HCT116 (cell line): Measurements from ENCODE around the gene LYPD5. TPM values are rescaled to one million over a fixed set of nuclear protein-coding genes. Genes with fewer than 3 reads are reported as not detected.
A peak's percentile ranks its signal among the peaks of the same experiment; 100 is the strongest.

Experiments
- ATAC-seq: fragments of 200-7000 bp; cut with Tn5 transposase; 2 replicates; pipeline ENCODE4 v1.9.1; 2020; ENCODE audit warnings: mild to moderate bottlenecking, moderate library complexity
- BruUV-seq: library from RNA; stranded (reverse); fragments of 400-500 nt; replicated peaks from 2 replicates; lab custom pipeline; 2021; lab: Mats Ljungman, UMichigan
- CTCF ChIA-PET: fragments of 300-600 bp; sonication (Branson Sonifier 250); formaldehyde crosslinking; loops from one replicate; lab custom pipeline; 2021; ENCODE audit warnings: antibody characterized with exemption; lab: Charles Lee
- POLR2A ChIA-PET: fragments of 300-600, 350-600 bp; sonication (Branson Sonifier 250); formaldehyde crosslinking; loops from one replicate; lab custom pipeline; 2021; ENCODE audit warnings: antibody characterized with exemption; lab: Charles Lee
- RAD21 ChIA-PET, 2 experiments: fragments of 300-600 bp; sonication (Branson Sonifier 250); formaldehyde crosslinking; loops; one replicate each; lab custom pipeline; 2023; ENCODE audit warnings: low total read pairs in 2 of 2; ENCODE audit not compliant: uncharacterized antibody in 2 of 2, unreplicated experiment in 2 of 2, low non-redundant PET in 1 of 2; lab: Charles Lee
- DNase-seq: peaks from one replicate; pipeline ENCODE4 v3.0.0-alpha.2; 2010; ENCODE audit warnings: low read depth, low spot score
- H2AFZ ChIP-seq: fragments of 200-600 bp; shearing (Covaris generic), sonication (generic); 2 replicates; pipeline ENCODE4 v1.6.1; 2017; ENCODE audit warnings: low read depth, mixed run types, mixed read lengths, antibody characterized with exemption, low read length; ENCODE audit not compliant: poor library complexity, severe bottlenecking
- H3K27ac ChIP-seq: 2 replicates; pipeline ENCODE4 v1.5.1; 2012; ENCODE audit warnings: low read depth, low read length
- H3K27me3 ChIP-seq: fragments of 200-600 bp; sonication (generic); 2 replicates; pipeline ENCODE4 v1.6.1; 2016; ENCODE audit warnings: mixed run types, low read length, mixed read lengths; ENCODE audit not compliant: insufficient read depth
- H3K36me3 ChIP-seq, 2 experiments: fragments of 200-500 bp in 1 of 2; fragments of 200-600 bp in 1 of 2; sonication (Bioruptor generic) in 1 of 2; sonication (generic) in 1 of 2; 2 replicates each; pipeline versions ENCODE4 v1.5.1 to v1.6.1; 2014 to 2016; ENCODE audit warnings: low read length in 2 of 2, inconsistent platforms in 1 of 2, mixed read lengths in 1 of 2, mixed run types in 1 of 2; ENCODE audit not compliant: insufficient read depth in 2 of 2, control insufficient read depth in 1 of 2
- H3K4me1 ChIP-seq, 2 experiments: fragments of 200-600 bp in 1 of 2; sonication (generic) in 1 of 2; 2 replicates each; pipeline versions ENCODE4 v1.5.1 to v1.6.1; 2012 to 2017; ENCODE audit warnings: low read length in 2 of 2, inconsistent platforms in 1 of 2, mild to moderate bottlenecking in 1 of 2, mixed read lengths in 1 of 2, mixed run types in 1 of 2, moderate library complexity in 1 of 2; ENCODE audit not compliant: insufficient read depth in 2 of 2, control insufficient read depth in 1 of 2
- H3K4me2 ChIP-seq: fragments of 200-600 bp; sonication (generic); 2 replicates; pipeline ENCODE4 v1.6.1; 2017; ENCODE audit warnings: mixed run types, low read length, mixed read lengths
- H3K4me3 ChIP-seq, 2 experiments: fragments of 200-600 bp in 1 of 2; sonication (generic) in 1 of 2; replicated peaks in 1 of 2; 2 replicates each; pipeline ENCODE4 v1.5.1; 2011 to 2016; ENCODE audit warnings: low read length in 2 of 2, control low read depth in 1 of 2, low read depth in 1 of 2, mild to moderate bottlenecking in 1 of 2, mixed read lengths in 1 of 2, mixed run types in 1 of 2
- H3K79me2 ChIP-seq: fragments of 200-600 bp; sonication (generic); 2 replicates; pipeline ENCODE4 v1.6.1; 2017; ENCODE audit warnings: mild to moderate bottlenecking, mixed run types, low read length, moderate library complexity, mixed read lengths; ENCODE audit not compliant: insufficient read depth
- H3K9ac ChIP-seq: fragments of 200-600 bp; sonication (generic); 2 replicates; pipeline ENCODE4 v1.6.1; 2016; ENCODE audit warnings: low read length, mixed read lengths
- H3K9me2 ChIP-seq: fragments of 200-600 bp; sonication (generic), shearing (Covaris generic); 2 replicates; pipeline ENCODE4 v1.6.1; 2017; ENCODE audit warnings: mixed run types, mild to moderate bottlenecking, moderate library complexity; ENCODE audit not compliant: insufficient read depth
- H3K9me3 ChIP-seq, 2 experiments: fragments of 200-500 bp in 1 of 2; fragments of 200-600 bp in 1 of 2; sonication (Bioruptor generic) in 1 of 2; sonication (generic) in 1 of 2; 2 replicates each; pipeline ENCODE4 v1.6.1; 2014 to 2017; ENCODE audit warnings: low read length in 2 of 2, mixed read lengths in 2 of 2, inconsistent platforms in 1 of 2, low read depth in 1 of 2, mild to moderate bottlenecking in 1 of 2, mixed run types in 1 of 2, moderate library complexity in 1 of 2; ENCODE audit not compliant: control insufficient read depth in 1 of 2, insufficient read depth in 1 of 2
- H4K20me1 ChIP-seq: fragments of 200-600 bp; sonication (generic), shearing (Covaris generic); 2 replicates; pipeline ENCODE4 v1.6.1; 2017; ENCODE audit warnings: mixed run types, mild to moderate bottlenecking, moderate library complexity; ENCODE audit not compliant: insufficient read depth
- CEBPB ChIP-seq: IDR thresholded peaks from 2 replicates; pipeline ENCODE4 v1.6.1; 2012; ENCODE audit warnings: low read depth
- EZH2 ChIP-seq: fragments of 200-600 bp; sonication (generic); IDR thresholded peaks from 2 replicates; pipeline ENCODE4 v1.6.1; 2017; ENCODE audit warnings: antibody characterized with exemption, mixed run types
- POLR2AphosphoS5 ChIP-seq: IDR thresholded peaks from 2 replicates; pipeline ENCODE4 v1.6.1; 2011; ENCODE audit warnings: mild to moderate bottlenecking, low read depth, low read length, moderate library complexity
- RAD21 ChIP-seq: IDR thresholded peaks from 2 replicates; pipeline ENCODE4 v1.6.1; 2012; ENCODE audit warnings: low read depth, mild to moderate bottlenecking
- SRF ChIP-seq: IDR thresholded peaks from 2 replicates; pipeline ENCODE4 v1.6.1; 2012; ENCODE audit warnings: low read depth
- intact Hi-C: fragments of 100-400 bp; cut with micrococcal nuclease; formaldehyde crosslinking; loops from 2 replicates; pipeline ENCODE4 v1.10.0; 2022
- total RNA-seq: library from RNA; stranded (reverse); gene quantifications from one replicate; pipeline ENCODE4 v1.2.1, GENCODE V29; 2021; ENCODE audit not compliant: unreplicated experiment
- TF ChIP-seq, protein P1 (sequence below), 3 experiments: fragments of 200-600 bp in 1 of 3; sonication (generic) in 1 of 3; IDR thresholded peaks in 2 of 3; conservative IDR thresholded peaks in 1 of 3; 2 replicates each; pipeline ENCODE4 v1.5.1; 2012 to 2017; ENCODE audit warnings: low read depth in 2 of 3, low read length in 2 of 3, antibody characterized with exemption in 1 of 3, borderline replicate concordance in 1 of 3, control low read depth in 1 of 3, mild to moderate bottlenecking in 1 of 3, mixed read lengths in 1 of 3, mixed run types in 1 of 3, moderate library complexity in 1 of 3; ENCODE audit not compliant: insufficient read depth in 1 of 3

The LYPD5 gene
- total RNA-seq, 1 experiment from 2014 or later = 7.6 TPM

DNA sequence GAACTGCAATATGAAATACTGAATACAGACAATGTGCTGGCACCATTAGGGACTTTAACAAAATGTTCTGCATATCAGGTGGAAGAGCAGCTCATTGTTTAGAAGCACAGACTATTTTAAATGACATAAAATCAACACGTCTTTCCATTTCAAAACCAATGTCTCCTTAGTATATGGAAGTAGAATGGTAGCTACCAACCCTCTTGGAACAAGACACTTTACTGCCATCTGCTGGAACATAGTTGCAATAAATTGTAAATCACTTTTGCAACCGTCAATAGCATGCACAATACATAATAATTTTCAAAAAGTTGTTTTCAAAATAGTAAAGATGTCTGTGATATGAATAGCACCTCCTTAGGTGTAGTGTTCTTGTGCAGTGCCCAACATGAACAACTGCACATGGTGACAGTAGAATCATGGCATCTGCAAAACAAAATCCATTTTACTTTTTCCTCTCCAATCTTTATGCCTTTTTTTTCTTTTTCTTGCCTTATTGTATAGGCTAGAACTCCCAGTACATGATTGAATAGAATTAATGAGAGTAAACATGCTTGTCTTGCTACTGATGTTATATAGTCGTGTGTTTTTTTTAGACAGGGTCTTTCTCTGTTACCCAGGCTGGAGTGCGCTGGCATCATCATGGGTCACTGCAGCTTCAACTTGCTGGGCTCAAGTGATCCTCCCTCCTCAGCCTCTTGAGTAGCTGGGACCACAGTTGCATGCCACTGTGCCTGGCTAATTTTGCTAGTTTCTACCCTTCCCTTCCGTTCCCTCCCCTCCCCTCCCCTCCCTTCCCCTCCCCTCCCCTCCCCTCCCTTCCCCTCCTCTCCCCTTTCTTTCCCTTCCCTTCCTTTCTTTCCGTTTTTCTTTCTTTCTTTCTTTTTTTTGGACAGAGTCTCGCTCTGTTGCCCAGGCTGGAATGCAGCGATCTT, 7.8 kb upstream of the LYPD5 start:
- Histone ChIP-seq H3K9me3 (no peaks in the 10 kb centered on the region), H3K27me3 (no peaks in the 10 kb centered on the region), H3K79me2 (no peaks in the 10 kb centered on the region), H3K4me2 (no peak overlapping the region), H3K9ac (no peak overlapping the region), H3K27ac (no peak overlapping the region), H4K20me1 (no peaks in the 10 kb centered on the region), H3K9me2 (no peaks in the 10 kb centered on the region), H3K4me1 (peaks cover 0 to 6% of the 10 kb centered on the region in 2 experiments; a peak in 1 of 4 replicates), H3K36me3 (no peaks in the 10 kb centered on the region), H2AFZ (peak overlapping the region; percentile 89), H3K4me3 (no peak overlapping the region)
- ChIA-PET CTCF (interaction anchor here (1.0 to 3.8 kb wide), 18 partner anchors 9 to 363 kb away, joined by 3 to 69 read pairs (median 6); partner anchors contain the start of genes ZNF283 and ZNF576), POLR2A (interaction anchor here (0.7 to 1.2 kb wide), 4 partner anchors 44 to 214 kb away, joined by 3 to 6 read pairs (median 4); partner anchors contain the start of genes IRGQ and ZNF576), RAD21 (interaction anchor here (0.6 to 2.0 kb wide), 6 partner anchors 17 to 142 kb away, joined by 3 to 12 read pairs (median 3); partner anchors contain the start of gene ZNF283 (in 1 of the 2))
- ATAC-seq (peak; percentile 92), DNase-seq (peak; percentile 63)
- intact Hi-C loops = loop anchor here (1.0 kb wide), 1 partner anchor 65 kb away; no protein-coding TSS in a partner anchor
- BruUV-seq = no TSS peak
- TF ChIP-seq, protein P1, sequence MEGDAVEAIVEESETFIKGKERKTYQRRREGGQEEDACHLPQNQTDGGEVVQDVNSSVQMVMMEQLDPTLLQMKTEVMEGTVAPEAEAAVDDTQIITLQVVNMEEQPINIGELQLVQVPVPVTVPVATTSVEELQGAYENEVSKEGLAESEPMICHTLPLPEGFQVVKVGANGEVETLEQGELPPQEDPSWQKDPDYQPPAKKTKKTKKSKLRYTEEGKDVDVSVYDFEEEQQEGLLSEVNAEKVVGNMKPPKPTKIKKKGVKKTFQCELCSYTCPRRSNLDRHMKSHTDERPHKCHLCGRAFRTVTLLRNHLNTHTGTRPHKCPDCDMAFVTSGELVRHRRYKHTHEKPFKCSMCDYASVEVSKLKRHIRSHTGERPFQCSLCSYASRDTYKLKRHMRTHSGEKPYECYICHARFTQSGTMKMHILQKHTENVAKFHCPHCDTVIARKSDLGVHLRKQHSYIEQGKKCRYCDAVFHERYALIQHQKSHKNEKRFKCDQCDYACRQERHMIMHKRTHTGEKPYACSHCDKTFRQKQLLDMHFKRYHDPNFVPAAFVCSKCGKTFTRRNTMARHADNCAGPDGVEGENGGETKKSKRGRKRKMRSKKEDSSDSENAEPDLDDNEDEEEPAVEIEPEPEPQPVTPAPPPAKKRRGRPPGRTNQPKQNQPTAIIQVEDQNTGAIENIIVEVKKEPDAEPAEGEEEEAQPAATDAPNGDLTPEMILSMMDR (IDR thresholded peaks at IDR 0.05 in 2 of 3, conservative IDR thresholded peaks at IDR 0.05 in 1 of 3; ENCODE audit: borderline replicate concordance in 1 of 3, insufficient read depth in 1 of 3, low read depth in 2 of 3, low read length in 2 of 3) = peak; percentile 55 to 79 (median 71); a peak in 5 of 6 replicates
- no peak for TF ChIP-seq EZH2
- peak; percentile 55; the same call in 1 of the 2 replicates for TF ChIP-seq CEBPB
- no peak for TF ChIP-seq SRF
- TF ChIP-seq RAD21 = peak; percentile 90
- TF ChIP-seq POLR2AphosphoS5 = no peak
